Gastrocnemius medialis (tissue), 4 donors: ENCODE measurements around the gene CPNE7.

ENCODE experiments used
- POLR2A ChIP-seq, 2 donors: fragments of 450-650 bp; IDR thresholded peaks; one replicate each; pipeline ENCODE4 v1.6.1; 2017; ENCODE audit warnings: antibody characterized with exemption in 2 of 2, mild to moderate bottlenecking in 2 of 2, moderate library complexity in 2 of 2
- TF ChIP-seq, protein P1 (sequence below), 5 experiments: fragments of 450-650 bp in 3 of 5; fragments of 200-600 bp in 2 of 5; sonication (generic) in 2 of 5; IDR thresholded peaks in 4 of 5; conservative IDR thresholded peaks in 1 of 5; 1 replicate in 4 of 5; 2 replicates in 1 of 5; pipeline ENCODE4 v1.5.1; 2016 to 2019; ENCODE audit warnings: antibody characterized with exemption in 5 of 5, mild to moderate bottlenecking in 3 of 5, moderate library complexity in 3 of 5

DNA sequence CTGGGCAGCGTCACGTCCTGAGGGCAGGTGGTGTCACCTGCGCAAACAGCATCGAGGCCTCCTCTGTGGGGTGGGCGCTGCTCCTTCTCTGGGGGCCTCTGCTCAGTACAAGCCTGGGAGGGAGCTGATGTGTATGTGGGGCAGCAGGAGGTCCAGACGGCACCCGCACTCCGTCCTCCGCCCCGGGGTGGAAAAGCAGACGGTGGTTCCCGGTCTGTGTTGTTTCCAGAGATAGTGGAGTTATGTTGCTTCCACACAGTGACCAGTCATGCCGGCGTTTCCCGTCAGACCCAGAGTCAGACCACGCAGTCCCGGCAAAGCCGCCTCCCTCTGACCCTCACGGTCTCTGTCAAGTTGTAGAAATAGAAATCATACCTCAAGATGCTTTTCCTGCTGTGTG lies 28.8 kb upstream of the CPNE7 start:
- TF ChIP-seq, protein P1, sequence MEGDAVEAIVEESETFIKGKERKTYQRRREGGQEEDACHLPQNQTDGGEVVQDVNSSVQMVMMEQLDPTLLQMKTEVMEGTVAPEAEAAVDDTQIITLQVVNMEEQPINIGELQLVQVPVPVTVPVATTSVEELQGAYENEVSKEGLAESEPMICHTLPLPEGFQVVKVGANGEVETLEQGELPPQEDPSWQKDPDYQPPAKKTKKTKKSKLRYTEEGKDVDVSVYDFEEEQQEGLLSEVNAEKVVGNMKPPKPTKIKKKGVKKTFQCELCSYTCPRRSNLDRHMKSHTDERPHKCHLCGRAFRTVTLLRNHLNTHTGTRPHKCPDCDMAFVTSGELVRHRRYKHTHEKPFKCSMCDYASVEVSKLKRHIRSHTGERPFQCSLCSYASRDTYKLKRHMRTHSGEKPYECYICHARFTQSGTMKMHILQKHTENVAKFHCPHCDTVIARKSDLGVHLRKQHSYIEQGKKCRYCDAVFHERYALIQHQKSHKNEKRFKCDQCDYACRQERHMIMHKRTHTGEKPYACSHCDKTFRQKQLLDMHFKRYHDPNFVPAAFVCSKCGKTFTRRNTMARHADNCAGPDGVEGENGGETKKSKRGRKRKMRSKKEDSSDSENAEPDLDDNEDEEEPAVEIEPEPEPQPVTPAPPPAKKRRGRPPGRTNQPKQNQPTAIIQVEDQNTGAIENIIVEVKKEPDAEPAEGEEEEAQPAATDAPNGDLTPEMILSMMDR (IDR thresholded peaks at IDR 0.05 in 4 of 5, conservative IDR thresholded peaks at IDR 0.05 in 1 of 5) = no peak
- no peak for TF ChIP-seq POLR2A (IDR thresholded peaks at IDR 0.05)
